VCaP (cell line): Measurements from ENCODE around the gene TBX21.

Source experiments
- H3K27ac ChIP-seq: fragments of 450-650 bp; 2 replicates; pipeline ENCODE4 v1.5.1; 2017
- CTCF ChIP-seq: fragments of 450-650 bp; conservative IDR thresholded peaks from 2 replicates; pipeline ENCODE4 v1.5.1; 2017; ENCODE audit warnings: mild to moderate bottlenecking, moderate library complexity

The TBX21 gene

GRCh38 chr17:47711366-47712099, 21.5 kb upstream of the TBX21 start:
- TF ChIP-seq CTCF = no peak
- no peak overlapping the region for H3K27ac ChIP-seq

GRCh38 chr17:47712330-47713023, 20.6 kb upstream of the TBX21 start:
- H3K27ac ChIP-seq = no peak overlapping the region
- no peak for TF ChIP-seq CTCF

- no peak overlapping the region for H3K27ac ChIP-seq
- no peak for TF ChIP-seq CTCF
Observed at GRCh38 chr17:47713980-47714700, 18.9 kb upstream of the TBX21 start.

- no peak overlapping the region for H3K27ac ChIP-seq
- no peak for TF ChIP-seq CTCF
Observed at GRCh38 chr17:47714773-47715396, 18.2 kb upstream of the TBX21 start.

- no peak overlapping the region for H3K27ac ChIP-seq
- no peak for TF ChIP-seq CTCF
Observed at GRCh38 chr17:47715669-47716325, 17.2 kb upstream of the TBX21 start.

- H3K27ac ChIP-seq = no peak overlapping the region
- no peak for TF ChIP-seq CTCF
Observed at GRCh38 chr17:47716375-47716774, 16.7 kb upstream of the TBX21 start.
